Measurements from ENCODE around the gene MED10. TPM values are rescaled to one million over a fixed set of nuclear protein-coding genes. Genes with fewer than 3 reads are reported as not detected.

Gene MED10
- polyA plus RNA-seq, 1 donor (not counting 4 experiments of a cell fraction or from before 2014, with no cell fraction given) = 38.8 TPM

GRCh38 chr5:6371079-6371810, 7.1 kb downstream of the MED10 start:
- H3K79me2 ChIP-seq (ENCODE audit: control insufficient read depth, insufficient read depth, low read length) = peaks cover 16% of the 10 kb centered on the region
- H3K27me3 ChIP-seq (ENCODE audit: control insufficient read depth, extremely low read depth, insufficient read depth, low read length) = no peaks in the 10 kb centered on the region
- no peak for TF ChIP-seq EZH2 (IDR thresholded peaks at IDR 0.05; ENCODE audit: low read length)
- no peak for TF ChIP-seq CTCF (optimal IDR thresholded peaks at IDR 0.05 in 1 of 3, IDR thresholded peaks at IDR 0.05 in 1 of 3, conservative IDR thresholded peaks at IDR 0.05 in 1 of 3; ENCODE audit: extremely low read depth in 1 of 3, insufficient read depth in 2 of 3, low read length in 3 of 3)
- DNase-seq (ENCODE audit: low read depth, low spot score) = no peak
- H4K20me1 ChIP-seq (ENCODE audit: control insufficient read depth, extremely low read depth, insufficient read depth, low read length) = no peaks in the 10 kb centered on the region
- no peak overlapping the region for H3K9ac ChIP-seq (ENCODE audit: control insufficient read depth, extremely low read depth, insufficient read depth, low read length)
- H3K9me3 ChIP-seq (ENCODE audit: control insufficient read depth, low read depth, low read length) = no peaks in the 10 kb centered on the region
- no peaks in the 10 kb centered on the region for H3K9me1 ChIP-seq (ENCODE audit: control insufficient read depth, extremely low read depth, insufficient read depth, low read length)
- no peaks in the 10 kb centered on the region for H3K4me1 ChIP-seq (ENCODE audit: control insufficient read depth, extremely low read depth, insufficient read depth, low read length)
- H3K4me2 ChIP-seq (ENCODE audit: control insufficient read depth, extremely low read depth, insufficient read depth, low read depth, low read length) = no peak overlapping the region
- peaks cover 32 to 33% of the 10 kb centered on the region in 2 experiments for H3K36me3 ChIP-seq (ENCODE audit: control insufficient read depth in 2 of 2, extremely low read depth in 1 of 2, insufficient read depth in 2 of 2, low read length in 2 of 2)
- no peak overlapping the region for H3K27ac ChIP-seq (ENCODE audit: control insufficient read depth, insufficient read depth, low read length)
- dilution Hi-C loops (cut with MboI; ENCODE audit: extremely low pct_ligation_motif_present, low sequenced_read_pairs) = no loop called here
- FAIRE-seq = no peak
- no peak overlapping the region for H3K4me3 ChIP-seq (ENCODE audit: control insufficient read depth in 2 of 3, extremely low read depth in 1 of 3, insufficient read depth in 2 of 3, low read depth in 1 of 3, low read length in 3 of 3)
- no peak overlapping the region for H2AFZ ChIP-seq (ENCODE audit: control insufficient read depth, low read length)

DNA sequence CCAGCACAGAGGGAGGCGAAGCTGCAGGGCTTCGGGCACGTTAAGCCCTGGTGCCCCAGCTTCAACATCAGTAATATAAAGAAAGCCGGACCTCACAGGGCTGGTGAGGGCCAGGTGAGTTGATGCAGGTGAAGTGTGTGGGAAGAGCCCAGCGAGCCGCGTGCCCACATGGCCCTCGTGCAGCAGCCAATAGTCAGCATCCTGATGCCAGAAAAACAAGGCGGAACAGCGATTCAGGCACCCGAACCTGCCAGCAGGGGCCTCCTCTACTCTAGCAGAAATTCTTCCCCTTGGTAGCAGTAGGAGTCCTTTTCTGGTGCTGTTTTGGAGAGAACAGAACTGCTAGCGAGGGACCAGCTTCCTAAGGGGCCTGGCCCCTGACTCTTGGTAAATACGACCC, 7.8 kb downstream of the MED10 start:
- Histone ChIP-seq H3K79me2 (ENCODE audit: control insufficient read depth, insufficient read depth, low read length) (peaks cover 9% of the 10 kb centered on the region), H3K9me3 (ENCODE audit: control insufficient read depth, low read depth, low read length) (no peaks in the 10 kb centered on the region), H2AFZ (ENCODE audit: control insufficient read depth, low read length) (no peak overlapping the region), H3K4me3 (ENCODE audit: control insufficient read depth in 2 of 3, extremely low read depth in 1 of 3, insufficient read depth in 2 of 3, low read depth in 1 of 3, low read length in 3 of 3) (no peak overlapping the region), H3K27ac (ENCODE audit: control insufficient read depth, insufficient read depth, low read length) (no peak overlapping the region), H3K27me3 (ENCODE audit: control insufficient read depth, extremely low read depth, insufficient read depth, low read length) (no peaks in the 10 kb centered on the region), H3K4me1 (ENCODE audit: control insufficient read depth, extremely low read depth, insufficient read depth, low read length) (no peaks in the 10 kb centered on the region), H3K36me3 (ENCODE audit: control insufficient read depth in 2 of 2, extremely low read depth in 1 of 2, insufficient read depth in 2 of 2, low read length in 2 of 2) (peaks cover 25 to 27% of the 10 kb centered on the region in 2 experiments), H4K20me1 (ENCODE audit: control insufficient read depth, extremely low read depth, insufficient read depth, low read length) (no peaks in the 10 kb centered on the region), H3K9ac (ENCODE audit: control insufficient read depth, extremely low read depth, insufficient read depth, low read length) (no peak overlapping the region), H3K9me1 (ENCODE audit: control insufficient read depth, extremely low read depth, insufficient read depth, low read length) (no peaks in the 10 kb centered on the region), H3K4me2 (ENCODE audit: control insufficient read depth, extremely low read depth, insufficient read depth, low read depth, low read length) (no peak overlapping the region)
- dilution Hi-C loops (cut with MboI; ENCODE audit: extremely low pct_ligation_motif_present, low sequenced_read_pairs) = no loop called here
- no peak for FAIRE-seq
- TF ChIP-seq EZH2 (IDR thresholded peaks at IDR 0.05; ENCODE audit: low read length) = no peak
- TF ChIP-seq CTCF (optimal IDR thresholded peaks at IDR 0.05 in 1 of 3, IDR thresholded peaks at IDR 0.05 in 1 of 3, conservative IDR thresholded peaks at IDR 0.05 in 1 of 3; ENCODE audit: extremely low read depth in 1 of 3, insufficient read depth in 2 of 3, low read length in 3 of 3) = peak in 1 of 3 experiments; percentile 15
- DNase-seq (ENCODE audit: low read depth, low spot score) = no peak

Data from keratinocyte (primary cell).